ENCODE data around the gene WDR81. TPM values are rescaled to one million over a fixed set of nuclear protein-coding genes. Genes with fewer than 3 reads are reported as not detected.
A peak's percentile ranks its signal among the peaks of the same experiment; 100 is the strongest.
"Not testable (repeated sequence)": the region's sequence is repeated elsewhere in the genome, so short reads cannot be mapped to it uniquely, and the experiment has no call there.

The WDR81 gene
- total and polyA plus RNA-seq, 2 donors: 12.0 to 27.0 TPM

- no peaks in the 10 kb centered on the region for H3K9me3 ChIP-seq (ENCODE audit: control insufficient read depth in 2 of 2, insufficient read depth in 1 of 2, low read length in 1 of 2)
- no peak for DNase-seq (ENCODE audit: low read depth in 6 of 9, low spot score in 9 of 9)
Observed at GRCh38 chr17:1755827-1756262, 31.3 kb downstream of the WDR81 start.

GRCh38 chr17:1758807-1759206 is 34.3 kb downstream of the WDR81 start:
- Histone ChIP-seq H3K27ac (ENCODE audit: low read depth in 1 of 2, low read length in 1 of 2) (no peak overlapping the region), H3K4me1 (ENCODE audit: control insufficient read depth in 2 of 2, insufficient read depth in 2 of 2, low read length in 2 of 2) (peaks cover 19 to 21% of the 10 kb centered on the region in 2 donors), H3K27me3 (ENCODE audit: control insufficient read depth in 2 of 2, insufficient read depth in 1 of 2, low read length in 1 of 2) (peaks cover 0 to 3% of the 10 kb centered on the region in 2 donors), H3K4me3 (ENCODE audit: low read length in 2 of 2) (no peak overlapping the region), H3K36me3 (ENCODE audit: control insufficient read depth in 2 of 2, insufficient read depth in 2 of 2, low read length in 1 of 2) (no peaks in the 10 kb centered on the region), H3K9me3 (ENCODE audit: control insufficient read depth in 2 of 2, insufficient read depth in 1 of 2, low read length in 1 of 2) (no peaks in the 10 kb centered on the region)
- WGBS: 56% methylated on average over 15 of the region's 15 CpGs
- DNase-seq (ENCODE audit: low read depth in 6 of 9, low spot score in 9 of 9): no peak

More at GRCh38 chr17:1755827-1756262, 31.3 kb downstream of the WDR81 start:
- Histone ChIP-seq H3K4me1 (ENCODE audit: control insufficient read depth in 2 of 2, insufficient read depth in 2 of 2, low read length in 2 of 2) (peaks cover 4 to 13% of the 10 kb centered on the region in 2 donors), H3K36me3 (ENCODE audit: control insufficient read depth in 2 of 2, insufficient read depth in 2 of 2, low read length in 1 of 2) (no peaks in the 10 kb centered on the region), H3K27me3 (ENCODE audit: control insufficient read depth in 2 of 2, insufficient read depth in 1 of 2, low read length in 1 of 2) (peaks cover 0 to 3% of the 10 kb centered on the region in 2 donors), H3K4me3 (ENCODE audit: low read length in 2 of 2) (no peak overlapping the region), H3K27ac (ENCODE audit: low read depth in 1 of 2, low read length in 1 of 2) (no peak overlapping the region)
- WGBS: 95% methylated on average over 17 of the region's 17 CpGs

GRCh38 chr17:1759529-1759928 is 35.0 kb downstream of the WDR81 start:
- WGBS: 97% methylated on average over 5 of the region's 5 CpGs
- no peak overlapping the region for H3K27ac ChIP-seq (ENCODE audit: low read depth in 1 of 2, low read length in 1 of 2)
- H3K36me3 ChIP-seq (ENCODE audit: control insufficient read depth in 2 of 2, insufficient read depth in 2 of 2, low read length in 1 of 2): no peaks in the 10 kb centered on the region

GRCh38 chr17:1762233-1762900 is 37.9 kb downstream of the WDR81 start:
- Histone ChIP-seq H3K27ac (ENCODE audit: low read depth in 1 of 2, low read length in 1 of 2) (peak overlapping the region; percentile 26 to 90), H3K4me1 (ENCODE audit: control insufficient read depth in 2 of 2, insufficient read depth in 2 of 2, low read length in 2 of 2) (peaks cover 26 to 44% of the 10 kb centered on the region in 2 donors), H3K9me3 (ENCODE audit: control insufficient read depth in 2 of 2, insufficient read depth in 1 of 2, low read length in 1 of 2) (no peaks in the 10 kb centered on the region), H3K27me3 (ENCODE audit: control insufficient read depth in 2 of 2, insufficient read depth in 1 of 2, low read length in 1 of 2) (peaks cover 0 to 3% of the 10 kb centered on the region in 2 donors), H3K4me3 (ENCODE audit: low read length in 2 of 2) (peak overlapping the region; percentile 19 to 23), H3K36me3 (ENCODE audit: control insufficient read depth in 2 of 2, insufficient read depth in 2 of 2, low read length in 1 of 2) (no peaks in the 10 kb centered on the region)
- 83% methylated on average over 21 of the region's 21 CpGs for WGBS
- DNase-seq (ENCODE audit: low read depth in 6 of 9, low spot score in 9 of 9): no peak

More at GRCh38 chr17:1759529-1759928, 35.0 kb downstream of the WDR81 start:
- DNase-seq (ENCODE audit: low read depth in 6 of 9, low spot score in 9 of 9): no peak
- H3K27me3 ChIP-seq (ENCODE audit: control insufficient read depth in 2 of 2, insufficient read depth in 1 of 2, low read length in 1 of 2): peaks cover 0 to 3% of the 10 kb centered on the region in 2 donors
- H3K4me1 ChIP-seq (ENCODE audit: control insufficient read depth in 2 of 2, insufficient read depth in 2 of 2, low read length in 2 of 2): peaks cover 24 to 29% of the 10 kb centered on the region in 2 donors
- H3K4me3 ChIP-seq (ENCODE audit: low read length in 2 of 2): no peak overlapping the region
- H3K9me3 ChIP-seq (ENCODE audit: control insufficient read depth in 2 of 2, insufficient read depth in 1 of 2, low read length in 1 of 2): no peaks in the 10 kb centered on the region

GRCh38 chr17:1762901-1763898 is 38.7 kb downstream of the WDR81 start:
- Histone ChIP-seq H3K4me1 (ENCODE audit: control insufficient read depth in 2 of 2, insufficient read depth in 2 of 2, low read length in 2 of 2) (peaks cover 26 to 44% of the 10 kb centered on the region in 2 donors), H3K27me3 (ENCODE audit: control insufficient read depth in 2 of 2, insufficient read depth in 1 of 2, low read length in 1 of 2) (peaks cover 0 to 3% of the 10 kb centered on the region in 2 donors), H3K4me3 (ENCODE audit: low read length in 2 of 2) (peak overlapping the region; percentile 19 to 23), H3K36me3 (ENCODE audit: control insufficient read depth in 2 of 2, insufficient read depth in 2 of 2, low read length in 1 of 2) (no peaks in the 10 kb centered on the region), H3K9me3 (ENCODE audit: control insufficient read depth in 2 of 2, insufficient read depth in 1 of 2, low read length in 1 of 2) (no peaks in the 10 kb centered on the region), H3K27ac (ENCODE audit: low read depth in 1 of 2, low read length in 1 of 2) (peak overlapping the region; percentile 88 to 90)
- 67% methylated on average over 22 of the region's 22 CpGs for WGBS
- peak in 1 of 9 donors; percentile 45 for DNase-seq (ENCODE audit: low read depth in 6 of 9, low spot score in 9 of 9)

- DNase-seq (ENCODE audit: low read depth in 6 of 9, low spot score in 9 of 9): peak; percentile 64 to 93 (median 79)
- Histone ChIP-seq H3K27ac (ENCODE audit: low read depth in 1 of 2, low read length in 1 of 2) (peak overlapping the region; percentile 88 to 90), H3K4me3 (ENCODE audit: low read length in 2 of 2) (peak overlapping the region in 1 of 2 donors; percentile 18), H3K9me3 (ENCODE audit: control insufficient read depth in 2 of 2, insufficient read depth in 1 of 2, low read length in 1 of 2) (no peaks in the 10 kb centered on the region), H3K36me3 (ENCODE audit: control insufficient read depth in 2 of 2, insufficient read depth in 2 of 2, low read length in 1 of 2) (no peaks in the 10 kb centered on the region), H3K4me1 (ENCODE audit: control insufficient read depth in 2 of 2, insufficient read depth in 2 of 2, low read length in 2 of 2) (peaks cover 26 to 46% of the 10 kb centered on the region in 2 donors), H3K27me3 (ENCODE audit: control insufficient read depth in 2 of 2, insufficient read depth in 1 of 2, low read length in 1 of 2) (no peaks in the 10 kb centered on the region)
- under 1% methylated on average over 11 of the region's 11 CpGs for WGBS
Observed at GRCh38 chr17:1764284-1764683, 39.8 kb downstream of the WDR81 start.

- 86% methylated on average over 7 of the region's 7 CpGs for WGBS
- H3K27me3 ChIP-seq (ENCODE audit: control insufficient read depth in 2 of 2, insufficient read depth in 1 of 2, low read length in 1 of 2); H3K9me3 ChIP-seq (ENCODE audit: control insufficient read depth in 2 of 2, insufficient read depth in 1 of 2, low read length in 1 of 2); DNase-seq (ENCODE audit: low read depth in 6 of 9, low spot score in 9 of 9); H3K36me3 ChIP-seq (ENCODE audit: control insufficient read depth in 2 of 2, insufficient read depth in 2 of 2, low read length in 1 of 2); H3K4me3 ChIP-seq (ENCODE audit: low read length in 2 of 2): not testable (repeated sequence)
- Histone ChIP-seq H3K4me1 (ENCODE audit: control insufficient read depth in 2 of 2, insufficient read depth in 2 of 2, low read length in 2 of 2) (peaks cover 26 to 50% of the 10 kb centered on the region in 2 donors), H3K27ac (ENCODE audit: low read depth in 1 of 2, low read length in 1 of 2) (peak overlapping the region; percentile 88 to 90)
Observed at GRCh38 chr17:1764705-1765104, 40.2 kb downstream of the WDR81 start.

GRCh38 chr17:1765576-1765975 is 41.1 kb downstream of the WDR81 start:
- no peaks in the 10 kb centered on the region for H3K27me3 ChIP-seq (ENCODE audit: control insufficient read depth in 2 of 2, insufficient read depth in 1 of 2, low read length in 1 of 2)
- WGBS: 96% methylated on average over 3 of the region's 3 CpGs
- H3K36me3 ChIP-seq (ENCODE audit: control insufficient read depth in 2 of 2, insufficient read depth in 2 of 2, low read length in 1 of 2): no peaks in the 10 kb centered on the region
- DNase-seq (ENCODE audit: low read depth in 6 of 9, low spot score in 9 of 9): no peak
- no peak overlapping the region for H3K4me3 ChIP-seq (ENCODE audit: low read length in 2 of 2)
- no peaks in the 10 kb centered on the region for H3K9me3 ChIP-seq (ENCODE audit: control insufficient read depth in 2 of 2, insufficient read depth in 1 of 2, low read length in 1 of 2)
- H3K4me1 ChIP-seq (ENCODE audit: control insufficient read depth in 2 of 2, insufficient read depth in 2 of 2, low read length in 2 of 2): peaks cover 27 to 58% of the 10 kb centered on the region in 2 donors
- H3K27ac ChIP-seq (ENCODE audit: low read depth in 1 of 2, low read length in 1 of 2): peak overlapping the region in 1 of 2 donors; percentile 8
